GM12878 (cell line): ENCODE measurements around the gene SNAPIN. TPM values are rescaled to one million over a fixed set of nuclear protein-coding genes. Genes with fewer than 3 reads are reported as not detected.

ENCODE experiments used
- ATAC-seq: fragments of 200-7000 bp; cut with Tn5 transposase; 3 replicates; pipeline ENCODE4 v1.9.1; 2020; ENCODE audit warnings: mild to moderate bottlenecking, moderate library complexity
- BruUV-seq: library from RNA; stranded (reverse); fragments of 400-500 nt; replicated peaks from 2 replicates; lab custom pipeline; 2021; lab: Mats Ljungman, UMichigan
- CTCF ChIA-PET: fragments of 300-600 bp; sonication (Branson Sonifier 250); formaldehyde crosslinking; extraction: SDS; loops from one replicate; lab custom pipeline; 2021; ENCODE audit warnings: inconsistent platforms; lab: Yijun Ruan, JAX
- POLR2A ChIA-PET: fragments of 350-600 bp; formaldehyde crosslinking; extraction: SDS; loops from one replicate; lab custom pipeline; 2021; ENCODE audit warnings: inconsistent platforms; lab: Charles Lee
- RAD21 ChIA-PET: fragments of 300-600 bp; sonication (Branson Sonifier 250); formaldehyde crosslinking; loops from one replicate; lab custom pipeline; 2023; ENCODE audit warnings: antibody characterized with exemption; ENCODE audit not compliant: unreplicated experiment; lab: Charles Lee
- SMC1A ChIA-PET: fragments of 300-600 bp; sonication (Branson Sonifier 250); formaldehyde crosslinking; loops from one replicate; lab custom pipeline; 2023; ENCODE audit not compliant: unreplicated experiment, uncharacterized antibody; lab: Charles Lee
- DNase-seq: peaks from one replicate; pipeline ENCODE4 v3.0.0-alpha.2; 2011; ENCODE audit warnings: low read depth, low spot score
- FAIRE-seq: peaks from 3 replicates; lab custom pipeline; 2011; peaks lifted over from hg19 to GRCh38; lab: Jason Lieb, UNC
- H2AFZ ChIP-seq: 2 replicates; pipeline ENCODE4 v1.6.0; 2011; ENCODE audit warnings: low read depth, low read length, control low read depth; ENCODE audit not compliant: control insufficient read depth
- H3K27ac ChIP-seq: 2 replicates; pipeline ENCODE4 v1.5.1; 2011; ENCODE audit warnings: control low read depth; ENCODE audit not compliant: control insufficient read depth, insufficient read depth
- H3K27me3 ChIP-seq, 2 experiments: replicated peaks in 1 of 2; 2 replicates each; pipeline versions ENCODE4 v1.6.0 to v1.6.1; 2011; ENCODE audit warnings: low read length in 1 of 2; ENCODE audit not compliant: control insufficient read depth in 2 of 2, insufficient read depth in 2 of 2
- H3K36me3 ChIP-seq, 2 experiments: 2 replicates each; pipeline ENCODE4 v1.5.1; 2011; ENCODE audit warnings: low read length in 1 of 2; ENCODE audit not compliant: control insufficient read depth in 2 of 2, insufficient read depth in 2 of 2
- H3K4me1 ChIP-seq: 2 replicates; pipeline ENCODE4 v1.6.1; 2011; ENCODE audit warnings: mild to moderate bottlenecking, low read length, moderate library complexity, mixed read lengths; ENCODE audit not compliant: control insufficient read depth, insufficient read depth
- H3K4me2 ChIP-seq: 2 replicates; pipeline ENCODE4 v1.6.0; 2011; ENCODE audit warnings: control low read depth; ENCODE audit not compliant: control insufficient read depth, insufficient read depth
- H3K4me3 ChIP-seq: fragments of 200-600 bp; sonication (generic); 2 replicates; pipeline ENCODE4 v1.5.1; 2016
- H3K79me2 ChIP-seq: 2 replicates; pipeline ENCODE4 v1.6.0; 2011; ENCODE audit warnings: low read length; ENCODE audit not compliant: control insufficient read depth, insufficient read depth
- H3K9ac ChIP-seq: 2 replicates; pipeline ENCODE4 v1.8.0; 2011; ENCODE audit warnings: low read length, control low read depth, mixed read lengths; ENCODE audit not compliant: control insufficient read depth, insufficient read depth
- H3K9me3 ChIP-seq: replicated peaks from 3 replicates; pipeline ENCODE4 v1.5.1; 2011; ENCODE audit warnings: mild to moderate bottlenecking, low read length; ENCODE audit not compliant: control insufficient read depth, insufficient read depth
- H4K20me1 ChIP-seq: 2 replicates; pipeline ENCODE4 v1.6.0; 2011; ENCODE audit not compliant: control insufficient read depth, insufficient read depth
- BCL3 ChIP-seq: IDR thresholded peaks from 2 replicates; pipeline ENCODE4 v1.6.1; 2011; ENCODE audit warnings: borderline replicate concordance, low read depth, mild to moderate bottlenecking, moderate library complexity, low read length; ENCODE audit not compliant: insufficient read depth, poor library complexity, severe bottlenecking
- POLR2AphosphoS2 ChIP-seq: IDR thresholded peaks from 2 replicates; pipeline ENCODE4 v1.6.1; 2011; ENCODE audit warnings: low read depth, mild to moderate bottlenecking, low read length, improper control_type of control experiment, moderate library complexity
- SREBF1 ChIP-seq: IDR thresholded peaks from 2 replicates; pipeline ENCODE4 v1.6.1; 2012; ENCODE audit warnings: mild to moderate bottlenecking, low read length
- WGBS: methylation state at CpG from one replicate; pipeline ENCODE4 v1.1.6; 2016; ENCODE audit warnings: low lambda C conversion rate; ENCODE audit not compliant: insufficient replicate concordance, insufficient coverage; ENCODE audit errors: missing lambda C conversion rate; 5-methylcytosine and 5-hydroxymethylcytosine counted together
- in situ Hi-C: fragments of 300-500 bp; cut with MboI; formaldehyde crosslinking; loops from 9 replicates; pipeline ENCODE4 v1.14.3; 2018; ENCODE audit warnings: mixed read lengths
- intact Hi-C: fragments of 100-400 bp; cut with micrococcal nuclease; formaldehyde crosslinking; loops from one replicate; pipeline ENCODE4 v1.14.2; 2022; ENCODE audit not compliant: unreplicated experiment
- polyA plus RNA-seq, 11 experiments: library from polyadenylated mRNA; depleted of rRNA in 4 of 11; unstranded in 6 of 11; stranded (reverse) in 5 of 11; fragments of >200 nt; fragmentation: Nextera tagmentation in 4 of 11; fragmentation: Illumina TruSeq in 1 of 11; extraction: Ambion mirVana in 4 of 11; extraction: Trizol in 1 of 11; gene quantifications; 1 replicate in 1 of 11; 2 replicates in 10 of 11; pipeline versions ENCODE4 v1.2.1 to v1.2.3, GENCODE V29; 2011 to 2016; ENCODE audit warnings: inconsistent platforms in 2 of 11, missing spikeins in 2 of 11, low read depth in 1 of 11
- total RNA-seq, 4 experiments: library from RNA; depleted of rRNA in 3 of 4; stranded (reverse); fragments of >200 nt in 3 of 4; fragmentation: Illumina TruSeq in 1 of 4; extraction: Trizol in 1 of 4; gene quantifications; 2 replicates each; pipeline versions ENCODE4 v1.2.1 to v1.2.3, GENCODE V29; 2013 to 2021

The SNAPIN gene
- total and polyA plus RNA-seq, 10 of the 15 experiments (the other 5 are each of a cell fraction or from before 2014, with no cell fraction given), result 12.4 to 78.1 (median 38.6) TPM

- Histone ChIP-seq H3K79me2 (no peaks in the 10 kb centered on the region), H3K27me3 (no peaks in the 10 kb centered on the region), H3K9ac (no peak overlapping the region), H3K4me3 (no peak overlapping the region), H3K9me3 (no peaks in the 10 kb centered on the region), H3K27ac (no peak overlapping the region), H3K4me1 (peaks cover 14% of the 10 kb centered on the region), H4K20me1 (no peaks in the 10 kb centered on the region), H3K4me2 (no peak overlapping the region), H3K36me3 (no peaks in the 10 kb centered on the region), H2AFZ (no peak overlapping the region)
- in situ Hi-C loops (no loop called here), intact Hi-C loops (no loop called here)
- no peak for ATAC-seq
- WGBS, result 52% methylated on average over 5 of the region's 5 CpGs
- no TSS peak for BruUV-seq
- POLR2A ChIA-PET, result interaction anchor here (0.5 to 1.7 kb wide), 3 partner anchors 13 to 51 kb away, joined by 3 to 5 read pairs (median 3); no protein-coding TSS in a partner anchor
- TF ChIP-seq POLR2AphosphoS2 (no peak), SREBF1 (no peak), BCL3 (no peak)
- FAIRE-seq, result no peak
- no peak for DNase-seq
- SMC1A ChIA-PET, result interaction anchor here (1.2 kb wide), 1 partner anchor 103 kb away, joined by 3 read pairs; no protein-coding TSS in a partner anchor
- CTCF ChIA-PET, result interaction anchor here (1.2 to 7.8 kb wide), 5 partner anchors 10 to 79 kb away, joined by 3 to 66 read pairs (median 5); partner anchors contain the start of genes S100A1 and S100A13
- RAD21 ChIA-PET, result no interaction called here
Measured at GRCh38 chr1:153613406-153613805, 45.1 kb upstream of the SNAPIN start.
